Glomerular endothelial cell (primary cell): ENCODE data around the gene EEF1G. TPM values are rescaled to one million over a fixed set of nuclear protein-coding genes. Genes with fewer than 3 reads are reported as not detected.

Experiments
- DNase-seq: peaks from one replicate; pipeline ENCODE4 v3.0.0-alpha.2; 2011; ENCODE audit warnings: low read depth, low spot score; ENCODE audit errors: extremely low read depth
- total RNA-seq: library from RNA; depleted of rRNA; stranded (reverse); fragments of >200 nt; gene quantifications from 2 replicates; pipeline ENCODE4 v1.2.3, GENCODE V29; 2015

EEF1G gene
- total RNA-seq, 1 donor from 2014 or later: 1,186 TPM

DNA sequence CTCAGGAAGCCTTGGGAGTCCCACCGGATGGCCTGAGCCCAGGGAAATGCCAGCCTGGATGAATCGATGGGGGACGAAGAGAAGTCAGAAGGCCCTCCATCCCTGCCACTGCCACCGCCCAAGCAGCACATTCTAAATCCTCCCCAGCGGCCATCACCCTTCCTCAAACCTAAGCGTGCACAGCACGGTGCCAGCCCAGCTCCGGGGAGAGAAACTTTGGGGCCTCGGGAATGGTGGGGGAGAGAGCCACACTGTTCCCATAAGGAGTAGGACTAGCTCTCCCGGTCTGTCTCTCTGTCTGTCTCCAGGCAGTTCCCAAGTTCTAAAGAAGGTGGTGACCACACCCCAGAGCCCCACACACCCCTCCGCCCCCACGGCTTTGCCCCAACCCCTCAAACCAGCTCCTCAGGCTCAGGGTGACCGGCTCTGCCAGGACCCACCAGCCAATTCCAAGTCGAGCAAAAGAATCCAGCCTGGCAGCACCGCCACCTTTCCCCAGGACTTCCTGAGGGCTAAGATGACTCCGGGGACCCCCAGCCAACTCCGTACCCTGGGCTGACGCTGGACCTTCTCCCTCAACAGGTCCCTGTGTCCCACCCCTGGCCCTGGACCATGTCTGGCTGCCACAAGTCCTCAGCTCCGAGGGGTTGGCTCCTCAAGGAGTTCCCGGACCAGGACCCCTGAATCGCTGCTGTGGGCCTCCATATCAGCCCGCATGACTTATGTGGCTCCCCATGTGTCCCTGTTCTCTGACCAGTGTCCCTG lies 29.8 kb downstream of the EEF1G start:
- no peak for DNase-seq

DNA sequence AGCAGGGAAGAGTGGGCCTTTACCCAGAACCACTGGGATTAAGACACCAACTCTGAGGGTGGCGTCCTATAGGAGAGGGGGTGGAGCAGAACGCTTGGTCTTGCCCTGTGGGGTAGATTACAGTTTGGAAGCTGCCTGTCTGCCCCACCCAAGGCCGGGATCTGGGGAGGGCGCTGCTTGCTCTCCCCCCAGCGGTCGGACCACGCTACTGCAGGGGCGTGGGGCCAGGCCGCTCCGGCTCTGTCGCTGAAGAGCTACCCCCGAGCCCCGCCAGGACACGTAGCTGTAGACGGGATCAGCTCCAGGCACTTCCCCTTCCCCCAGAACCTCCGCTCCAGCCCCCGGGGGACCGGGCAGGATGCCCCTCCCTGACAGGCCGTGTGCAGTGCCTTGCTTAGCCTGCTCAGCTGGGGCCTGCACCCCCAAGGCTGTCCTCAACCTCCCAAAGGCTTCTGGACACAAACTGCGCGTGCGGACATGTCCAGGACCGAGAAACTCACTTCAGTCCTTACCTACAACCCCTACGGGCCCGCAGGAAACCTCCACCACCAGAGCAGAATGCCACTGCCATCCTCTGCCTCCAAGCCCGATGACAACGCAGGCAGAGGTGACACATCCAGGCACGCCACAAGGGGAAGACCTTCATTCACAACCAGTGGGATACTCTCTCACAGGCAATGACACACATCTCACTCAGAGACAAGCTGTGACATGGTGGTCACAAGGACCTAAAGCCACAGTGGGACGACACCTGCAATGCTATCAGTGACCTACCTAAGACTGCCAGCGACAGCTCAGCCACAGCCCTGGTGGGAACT lies 30.7 kb downstream of the EEF1G start:
- no peak for DNase-seq

DNA sequence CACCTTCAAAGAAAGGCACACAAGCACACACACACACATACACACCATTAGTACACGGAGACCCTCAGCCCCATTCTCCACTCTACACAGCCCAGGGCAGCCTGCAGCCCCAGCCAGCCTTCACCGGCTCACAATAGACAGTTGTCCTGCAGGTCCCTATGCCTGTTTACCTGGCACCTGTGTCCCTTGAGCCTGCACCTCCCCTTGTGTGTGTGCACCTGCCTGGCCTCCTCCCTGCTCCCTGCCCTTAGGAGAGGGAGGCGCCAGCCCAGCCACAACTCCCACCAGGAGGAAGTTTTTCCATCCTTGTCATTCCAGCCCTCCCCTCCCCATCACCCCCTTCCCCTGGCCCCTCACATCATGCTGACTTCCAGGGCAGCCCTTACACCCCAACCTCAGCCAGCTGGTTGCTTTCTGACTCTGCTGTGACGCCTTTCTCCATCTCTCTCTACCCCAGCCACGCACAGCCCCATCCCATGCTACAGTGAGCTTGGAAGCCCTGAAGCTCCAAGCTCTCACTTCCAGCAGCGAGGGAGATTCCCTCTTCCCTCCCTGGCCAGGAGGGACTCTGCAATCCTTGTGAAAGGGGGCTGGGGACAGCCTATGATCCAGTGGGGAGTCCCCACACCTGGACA lies 31.5 kb downstream of the EEF1G start:
- DNase-seq: no peak

DNA sequence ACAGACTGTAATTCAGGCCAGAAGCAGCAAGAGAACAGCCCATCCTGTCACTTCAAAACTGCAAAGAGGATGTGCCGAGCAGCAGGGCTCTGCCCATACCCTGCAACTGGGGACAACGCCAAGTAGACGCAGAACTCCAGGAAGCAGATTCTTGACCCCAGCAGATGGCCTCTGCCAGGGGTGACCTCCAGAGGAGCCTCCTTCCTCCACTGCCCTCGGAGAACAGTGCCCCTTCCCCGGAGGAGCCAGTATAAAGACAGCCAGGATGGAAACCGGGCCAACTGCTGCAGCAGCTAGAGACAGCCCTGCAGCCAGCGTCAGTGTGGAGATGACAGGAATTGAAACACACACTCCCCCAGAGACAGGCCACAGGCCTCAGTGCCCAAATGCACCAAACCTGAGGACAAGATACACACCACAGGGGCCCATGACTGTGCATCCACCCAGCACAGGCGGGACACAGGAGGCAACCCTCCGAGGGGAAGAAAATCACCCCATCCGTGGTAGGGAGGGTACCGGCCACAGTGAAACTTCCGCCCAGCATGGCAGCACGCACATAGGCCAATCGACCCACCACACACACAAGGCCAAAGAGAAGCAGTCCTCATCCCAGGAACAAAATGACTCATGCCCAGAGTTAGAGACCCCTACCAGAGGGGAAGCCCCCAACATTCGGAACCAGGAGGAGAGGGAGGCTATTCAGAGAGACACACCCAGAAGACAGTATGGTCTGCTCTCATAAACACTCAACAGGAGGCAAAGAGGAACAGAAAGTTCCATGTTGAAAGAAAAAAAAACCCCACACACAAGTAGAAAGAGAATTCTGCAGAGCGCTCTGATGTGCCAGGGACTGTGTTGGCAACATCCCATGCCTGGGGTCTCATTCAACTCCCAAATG lies 32.6 kb downstream of the EEF1G start:
- no peak for DNase-seq

DNA sequence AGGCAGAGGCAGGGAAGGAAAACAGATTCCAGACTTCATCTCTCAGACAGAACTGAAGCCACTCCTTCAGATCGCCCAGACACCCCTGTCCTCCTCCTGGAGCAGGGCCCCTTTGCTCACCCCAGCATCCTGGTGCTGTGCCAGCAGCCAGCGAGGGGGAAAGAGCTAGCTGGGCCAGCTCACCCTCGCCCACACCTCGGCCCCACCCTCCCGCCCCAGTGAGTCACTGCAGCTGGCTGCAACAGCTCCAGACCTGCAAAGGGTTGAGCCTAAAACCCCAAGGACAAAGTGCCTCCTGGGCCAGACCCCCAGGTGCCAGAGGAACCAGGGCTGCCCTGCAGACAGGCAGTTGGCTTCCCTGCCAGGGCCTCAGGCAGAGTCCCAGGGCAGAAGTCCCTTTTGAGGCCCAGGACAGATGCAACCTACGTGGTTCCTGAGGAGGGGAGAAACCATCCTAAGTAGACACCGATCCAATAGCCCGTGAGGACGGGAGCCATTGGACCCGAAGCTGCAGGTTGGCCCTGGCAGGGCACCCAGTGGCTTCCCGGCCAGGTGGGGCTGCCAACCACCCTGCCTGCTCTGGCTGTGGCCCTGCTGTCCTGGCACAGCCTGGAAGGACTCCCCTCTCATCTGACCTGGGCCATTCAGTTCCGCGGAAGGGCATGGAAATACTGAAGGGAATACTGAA lies 34.3 kb downstream of the EEF1G start:
- DNase-seq: no peak

DNA sequence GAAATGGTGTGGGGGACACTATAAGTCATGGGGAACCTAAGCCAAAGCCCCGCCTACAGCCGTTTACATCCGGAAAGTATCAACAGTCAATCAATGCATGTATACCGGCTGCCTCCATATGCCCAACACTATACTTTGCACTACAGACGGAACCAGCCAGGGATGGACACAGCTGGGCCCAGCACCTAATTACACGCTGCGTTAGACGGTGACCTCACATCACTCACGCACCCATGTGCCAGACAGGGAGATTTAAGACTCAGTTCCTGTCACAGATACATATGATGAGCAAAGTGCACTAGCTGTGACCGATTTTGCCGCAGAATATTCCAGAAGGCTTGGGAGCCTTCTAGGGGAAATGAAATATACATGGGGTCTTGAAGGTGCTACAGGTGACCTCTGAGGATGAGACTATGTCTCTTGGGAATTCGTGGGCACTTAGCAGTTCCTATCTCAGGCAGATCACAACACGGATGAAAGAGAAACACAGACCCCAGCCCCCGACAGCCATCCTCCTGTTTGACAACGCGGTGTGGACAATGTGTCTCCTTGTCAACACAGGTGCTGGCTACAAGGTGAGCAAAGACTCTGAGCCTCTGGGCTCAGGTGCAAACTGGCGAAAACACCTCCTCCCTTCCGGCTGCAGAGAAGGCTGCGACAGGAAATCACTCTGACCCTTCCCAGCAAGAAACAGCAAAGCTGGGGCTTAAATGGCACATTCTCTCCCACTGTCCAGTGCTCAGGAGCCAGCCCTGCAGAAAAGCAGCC lies 35.0 kb downstream of the EEF1G start:
- DNase-seq: no peak

DNA sequence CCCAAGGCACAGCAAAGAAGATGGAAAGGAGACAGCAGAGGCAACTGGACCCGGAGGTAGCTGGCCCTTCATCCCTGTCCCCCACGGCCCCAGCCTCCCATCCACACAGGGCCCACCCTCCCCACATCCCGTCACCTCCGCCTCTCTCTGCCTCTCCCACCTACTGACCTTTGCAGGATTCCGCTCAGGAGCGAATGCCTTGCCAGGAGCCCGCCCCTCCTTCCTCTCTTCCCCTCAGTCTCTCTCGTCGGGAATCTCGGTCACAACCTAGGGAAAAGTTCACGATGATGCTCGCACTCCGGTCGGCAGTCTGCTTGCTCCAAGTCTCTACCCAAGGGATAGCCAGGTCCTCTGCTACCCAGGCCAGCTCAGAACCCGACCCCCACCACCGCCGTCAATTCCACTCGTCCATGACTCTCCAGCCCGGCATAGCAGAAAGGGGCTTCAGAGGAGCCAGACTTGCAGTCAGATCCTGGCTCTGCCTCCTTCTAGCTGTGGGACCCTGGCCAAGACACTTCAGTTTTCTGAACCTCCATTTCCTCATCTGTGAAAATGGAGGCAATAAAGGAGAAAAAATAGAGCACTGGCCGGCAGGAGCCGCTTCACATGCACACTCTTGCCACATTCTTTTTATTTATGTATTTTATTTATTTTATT lies 37.3 kb downstream of the EEF1G start:
- DNase-seq: no peak

DNA sequence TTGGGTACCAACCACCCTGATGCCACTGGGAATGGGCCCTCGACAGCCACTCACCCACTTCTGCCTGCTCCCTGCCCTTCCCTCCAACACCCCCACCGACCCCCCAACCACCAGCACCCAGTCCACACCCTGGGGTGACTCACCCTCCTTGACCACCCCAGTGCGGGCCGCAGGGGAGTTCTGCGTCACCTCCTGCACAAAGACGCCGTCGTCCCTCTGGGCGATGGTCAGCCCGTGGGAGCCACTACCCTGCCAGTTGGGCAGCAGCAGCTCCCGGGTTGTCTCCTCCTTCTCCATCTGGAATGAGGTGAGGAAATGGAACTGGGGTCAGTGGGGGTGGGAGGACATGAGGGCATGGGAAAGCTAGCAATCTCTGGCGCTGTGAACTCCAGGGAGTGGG lies 37.9 kb downstream of the EEF1G start:
- no peak for DNase-seq

DNA sequence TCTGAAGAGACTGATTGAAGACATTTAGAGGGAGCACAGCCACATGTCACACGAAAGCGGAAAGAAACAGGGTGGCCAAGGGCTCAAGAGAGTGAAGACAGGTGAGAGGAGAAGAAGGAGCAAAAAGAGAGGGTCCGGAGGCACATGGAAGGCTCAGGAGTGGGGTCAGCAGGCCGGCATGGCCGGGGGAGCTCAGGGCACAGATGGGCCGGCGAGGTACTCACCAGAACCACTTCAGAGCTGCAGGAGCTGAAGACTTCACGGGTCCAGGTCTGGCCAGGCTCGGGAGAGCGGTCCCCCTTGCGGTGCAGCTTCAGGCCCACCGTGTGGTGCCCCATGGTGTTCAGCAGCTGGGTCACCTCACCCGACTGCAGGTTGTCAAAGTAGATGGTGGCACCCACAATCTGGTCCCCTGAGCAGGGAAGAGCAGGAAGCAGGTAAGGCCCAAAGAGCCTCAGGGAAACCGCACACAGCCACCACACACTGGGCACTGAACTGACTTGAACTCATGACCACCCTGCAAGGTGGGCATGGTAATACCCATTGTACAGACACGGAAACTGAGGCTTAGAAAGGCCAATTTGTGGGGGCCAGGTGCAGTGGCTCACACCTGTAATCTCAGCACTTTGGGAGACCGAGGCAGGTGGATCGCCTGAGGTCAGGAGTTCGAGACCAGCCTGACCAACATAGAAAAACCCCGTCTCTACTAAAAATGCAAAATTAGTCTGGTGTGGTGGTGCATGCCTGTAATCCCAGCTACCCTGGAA lies 38.7 kb downstream of the EEF1G start:
- no peak for DNase-seq

DNA sequence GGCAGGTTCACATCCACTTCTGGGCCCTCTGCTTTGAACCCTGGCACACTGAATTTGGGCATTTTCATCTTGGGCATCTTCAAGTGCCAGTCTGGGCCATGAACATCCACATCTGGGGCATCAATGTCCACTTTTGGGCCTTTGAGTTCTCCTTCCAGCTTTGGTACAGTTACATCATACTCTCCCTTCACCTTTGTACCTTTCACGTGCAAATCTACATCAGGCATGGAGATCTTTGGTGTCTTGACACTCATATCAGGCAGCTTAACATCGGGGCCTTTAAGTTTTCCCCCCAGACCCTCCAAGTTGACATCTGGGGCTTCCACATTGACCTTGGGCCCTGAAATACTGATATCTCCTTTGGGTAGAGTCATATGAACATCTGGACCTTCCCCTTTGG lies 41.6 kb downstream of the EEF1G start:
- no peak for DNase-seq

DNA sequence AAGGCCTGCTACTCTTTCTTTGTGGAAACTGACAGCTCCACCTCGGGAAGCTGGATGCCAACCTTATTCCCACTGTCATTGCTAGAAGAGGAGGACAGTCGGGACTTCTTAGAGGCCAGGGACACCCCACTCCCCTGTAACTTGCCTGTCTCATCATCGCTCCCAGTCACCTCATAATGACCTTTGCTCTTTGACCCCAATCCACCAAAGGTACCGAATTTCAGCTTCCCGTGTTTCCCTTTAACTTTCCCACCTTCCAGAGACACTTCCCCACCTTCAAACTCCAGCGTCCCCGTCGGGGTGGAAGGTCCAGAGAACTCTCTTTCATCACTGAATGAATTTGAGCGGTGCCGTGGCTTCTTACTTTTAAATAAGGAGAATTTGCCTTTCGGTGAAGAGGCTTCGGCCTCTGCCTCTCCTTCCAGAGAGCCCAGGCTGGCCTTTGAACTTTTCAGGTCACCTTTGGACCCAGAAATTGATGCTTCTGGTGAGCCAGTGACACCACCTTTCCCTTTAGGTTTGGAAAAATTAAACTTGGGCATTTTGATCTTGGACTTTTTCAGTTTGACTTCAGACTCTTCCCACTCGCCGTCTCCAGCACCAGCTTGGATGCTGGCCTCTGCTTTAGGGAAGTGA lies 56.8 kb downstream of the EEF1G start:
- DNase-seq: no peak

DNA sequence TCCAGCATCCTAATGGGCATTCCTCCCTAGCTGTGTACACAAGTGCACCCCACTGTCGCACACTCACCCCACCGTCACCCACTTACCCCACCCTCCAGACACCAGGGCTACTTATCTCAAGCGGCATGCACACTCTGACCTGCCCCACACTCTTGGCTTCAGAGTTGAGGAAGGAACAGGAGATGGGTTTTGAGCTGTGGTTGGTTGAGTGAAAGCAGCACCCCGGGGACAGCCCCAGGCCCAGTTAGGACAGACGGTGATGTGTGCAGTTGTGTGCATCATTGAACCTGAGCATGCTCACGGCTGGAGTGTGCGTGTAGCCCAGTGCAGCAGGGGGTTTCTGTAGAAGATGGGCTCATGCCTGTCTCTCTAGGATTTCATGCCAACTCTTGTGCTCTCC lies 59.5 kb downstream of the EEF1G start:
- no peak for DNase-seq

DNA sequence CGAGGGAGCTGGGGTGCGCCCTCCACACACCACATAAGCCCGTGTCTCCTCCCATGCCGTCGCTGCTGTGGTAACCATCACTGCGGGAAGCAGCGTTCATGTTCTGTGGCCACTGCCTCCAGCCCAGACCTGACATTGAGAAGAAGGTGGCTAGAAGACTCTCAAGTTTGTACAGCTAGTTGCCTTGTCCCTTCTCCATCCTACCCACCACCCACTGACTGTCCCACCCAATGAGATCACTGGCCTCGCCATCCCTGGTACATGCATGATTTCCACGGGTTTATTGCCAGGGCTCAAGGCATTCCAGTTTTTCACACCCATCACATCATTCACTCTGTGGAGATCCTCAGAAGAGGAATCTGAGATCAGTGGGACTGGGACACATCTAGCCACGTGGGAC lies 60.1 kb downstream of the EEF1G start:
- no peak for DNase-seq

DNA sequence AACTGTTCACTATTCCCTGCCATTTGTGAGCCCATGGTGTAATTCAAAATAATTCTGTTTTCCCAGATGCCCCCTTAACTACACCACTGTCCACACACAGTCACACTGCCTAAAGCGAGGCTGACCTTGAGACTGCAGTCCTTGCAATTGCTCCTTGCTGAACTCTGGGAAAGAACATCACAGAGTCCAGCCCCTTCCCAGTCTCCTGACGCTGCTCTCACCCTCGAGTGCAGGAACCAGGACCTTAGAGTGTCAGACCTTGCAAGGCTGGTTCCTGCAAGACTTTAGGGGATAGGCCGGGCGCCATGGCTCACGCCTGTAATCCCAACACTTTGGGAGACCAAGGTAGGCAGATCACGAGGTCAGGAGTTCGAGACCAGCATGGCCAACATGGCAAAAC lies 60.7 kb downstream of the EEF1G start:
- DNase-seq: no peak
